ENCODE measurements around the gene CTNNA2. TPM values are rescaled to one million over a fixed set of nuclear protein-coding genes. Genes with fewer than 3 reads are reported as not detected.

CTNNA2 gene
- total and polyA plus RNA-seq, 9 of the 15 experiments (the other 6 are each of a cell fraction or from before 2014, with no cell fraction given): 0.03 to 0.40 (median 0.15) TPM

GRCh38 chr2:79789811-79790210, 277.0 kb downstream of the CTNNA2 start:
- no peaks in the 10 kb centered on the region for H3K36me3 ChIP-seq (ENCODE audit: control insufficient read depth, insufficient read depth, low read length)
- no peak for FAIRE-seq

GRCh38 chr2:79792090-79792489, 279.2 kb downstream of the CTNNA2 start:
- DNase-seq (ENCODE audit: extremely low read depth in 1 of 4, low spot score in 3 of 4): no peak
- H3K9me1 ChIP-seq (ENCODE audit: control insufficient read depth, insufficient read depth, low read length): no peaks in the 10 kb centered on the region
- intact Hi-C loops (cut with micrococcal nuclease): no loop called here
- no TSS peak for BruUV-seq (replicated peaks)
- no peak overlapping the region for H3K9ac ChIP-seq (ENCODE audit: insufficient read depth in 1 of 2, low read depth in 2 of 2, low read length in 2 of 2)
- no peak overlapping the region for H2AFZ ChIP-seq (ENCODE audit: low read depth, low read length)
- POLR2A ChIA-PET: no interaction called here
- H3K4me3 ChIP-seq: no peak overlapping the region
- CTCF ChIA-PET (ENCODE audit: low intra/inter-chr PET ratio): no interaction called here
- in situ Hi-C loops (cut with MboI): no loop called here
- H4K20me1 ChIP-seq (replicated peaks; ENCODE audit: control insufficient read depth, insufficient read depth, low read length): no peaks in the 10 kb centered on the region
- peaks cover 1% of the 10 kb centered on the region; the same call in 1 of the 2 replicates for H3K9me3 ChIP-seq (replicated peaks; ENCODE audit: control insufficient read depth, insufficient read depth, low read depth, low read length)
- FAIRE-seq: no peak
- H3K36me3 ChIP-seq (ENCODE audit: control insufficient read depth, insufficient read depth, low read length): no peaks in the 10 kb centered on the region
- no peak for ATAC-seq
- 0% methylated on average over 1 of the region's 1 CpG for WGBS (ENCODE audit: insufficient coverage, low coverage, missing lambda C conversion rate)
- H3K27ac ChIP-seq (ENCODE audit: extremely low read depth, low read depth, low read length): no peak overlapping the region
- H3K4me1 ChIP-seq (replicated peaks in 1 of 2; ENCODE audit: control insufficient read depth in 2 of 2, insufficient read depth in 2 of 2, low read length in 2 of 2): no peaks in the 10 kb centered on the region
- H3K4me2 ChIP-seq (ENCODE audit: insufficient read depth, low read length): no peak overlapping the region
- no peaks in the 10 kb centered on the region for H3K27me3 ChIP-seq (ENCODE audit: control insufficient read depth in 2 of 2, insufficient read depth in 2 of 2, low read length in 2 of 2)
- no peaks in the 10 kb centered on the region for H3K79me2 ChIP-seq (ENCODE audit: control insufficient read depth, insufficient read depth, low read length)
- TF ChIP-seq EGR1 (conservative IDR thresholded peaks at IDR 0.05) (no peak), ZBED1 (IDR thresholded peaks at IDR 0.05) (no peak), MXD1 (CRISPR knock-in tag; IDR thresholded peaks at IDR 0.05; ENCODE audit: borderline replicate concordance, poor library complexity, severe bottlenecking) (no peak), CGGBP1 (CRISPR knock-in tag; IDR thresholded peaks at IDR 0.05) (no peak), DNMT1 (IDR thresholded peaks at IDR 0.05) (no peak), ETV5 (CRISPR knock-in tag; IDR thresholded peaks at IDR 0.05; ENCODE audit: low read depth) (no peak), CREB3L1 (IDR thresholded peaks at IDR 0.05; ENCODE audit: borderline replicate concordance, low read depth) (no peak), JUND (IDR thresholded peaks at IDR 0.05; ENCODE audit: borderline replicate concordance, low read depth, low read length) (no peak), JUND (tag; IDR thresholded peaks at IDR 0.05; ENCODE audit: borderline replicate concordance, low read depth, low read length) (no peak), DIDO1 (tag; IDR thresholded peaks at IDR 0.05; ENCODE audit: low read depth) (no peak)

More at GRCh38 chr2:79789811-79790210, 277.0 kb downstream of the CTNNA2 start:
- no TSS peak for BruUV-seq (replicated peaks)
- Histone ChIP-seq H3K27ac (ENCODE audit: extremely low read depth, low read depth, low read length) (no peak overlapping the region), H3K9ac (ENCODE audit: insufficient read depth in 1 of 2, low read depth in 2 of 2, low read length in 2 of 2) (no peak overlapping the region), H3K9me1 (ENCODE audit: control insufficient read depth, insufficient read depth, low read length) (no peaks in the 10 kb centered on the region), H3K4me3 (no peak overlapping the region), H3K9me3 (replicated peaks; ENCODE audit: control insufficient read depth, insufficient read depth, low read depth, low read length) (peaks cover 1% of the 10 kb centered on the region; the same call in 1 of the 2 replicates), H3K27me3 (ENCODE audit: control insufficient read depth in 2 of 2, insufficient read depth in 2 of 2, low read length in 2 of 2) (no peaks in the 10 kb centered on the region), H3K79me2 (ENCODE audit: control insufficient read depth, insufficient read depth, low read length) (no peaks in the 10 kb centered on the region), H4K20me1 (replicated peaks; ENCODE audit: control insufficient read depth, insufficient read depth, low read length) (no peaks in the 10 kb centered on the region), H2AFZ (ENCODE audit: low read depth, low read length) (no peak overlapping the region), H3K4me2 (ENCODE audit: insufficient read depth, low read length) (no peak overlapping the region), H3K4me1 (replicated peaks in 1 of 2; ENCODE audit: control insufficient read depth in 2 of 2, insufficient read depth in 2 of 2, low read length in 2 of 2) (no peaks in the 10 kb centered on the region)
- no peak for DNase-seq (ENCODE audit: extremely low read depth in 1 of 4, low spot score in 3 of 4)
- intact Hi-C loops (cut with micrococcal nuclease) (no loop called here), in situ Hi-C loops (cut with MboI) (no loop called here)
- TF ChIP-seq HNRNPL (IDR thresholded peaks at IDR 0.05; ENCODE audit: low read depth, low read length) (no peak), TARDBP (IDR thresholded peaks at IDR 0.05) (no peak), ZBTB9 (CRISPR knock-in tag; IDR thresholded peaks at IDR 0.05) (no peak), POLR2H (tag; IDR thresholded peaks at IDR 0.05; ENCODE audit: low read depth) (no peak), ZNF212 (CRISPR knock-in tag; IDR thresholded peaks at IDR 0.05) (no peak)
- no peak for ATAC-seq
- WGBS (ENCODE audit: insufficient coverage, low coverage, missing lambda C conversion rate): 0% methylated on average over 3 of the region's 3 CpGs
- POLR2A ChIA-PET: interaction anchor here (0.7 kb wide), 1 partner anchor 57 kb away, joined by 4 read pairs; no protein-coding TSS in a partner anchor
- CTCF ChIA-PET (ENCODE audit: low intra/inter-chr PET ratio): no interaction called here

All from K562 (cell line).